Esophagus squamous epithelium (tissue), 4 donors: ENCODE results near the gene GGA1.
A peak's percentile ranks its signal among the peaks of the same experiment; 100 is the strongest.

Experiments
- CTCF ChIP-seq, 6 experiments: fragments of 450-650 bp in 4 of 6; fragments of 200-600 bp in 2 of 6; sonication (generic) in 2 of 6; IDR thresholded peaks; one replicate each; pipeline ENCODE4 v1.5.1; 2016 to 2019; ENCODE audit warnings: antibody characterized with exemption in 6 of 6, mild to moderate bottlenecking in 4 of 6, moderate library complexity in 4 of 6
- POLR2A ChIP-seq, 4 donors: fragments of 450-650 bp; IDR thresholded peaks; one replicate each; pipeline ENCODE4 v1.6.1; 2017; ENCODE audit warnings: antibody characterized with exemption in 4 of 4, mild to moderate bottlenecking in 4 of 4, moderate library complexity in 3 of 4

GRCh38 chr22:37636186-37636948 is 27.7 kb downstream of the GGA1 start:
- TF ChIP-seq CTCF (IDR thresholded peaks at IDR 0.05): peak in 2 of 6 experiments; percentile 19 to 20
- TF ChIP-seq POLR2A (IDR thresholded peaks at IDR 0.05): no peak
